Keratinocyte (primary cell): ENCODE data around the gene MRPL45. TPM values are rescaled to one million over a fixed set of nuclear protein-coding genes. Genes with fewer than 3 reads are reported as not detected.
"Not testable (repeated sequence)": the region's sequence is repeated elsewhere in the genome, so short reads cannot be mapped to it uniquely, and the experiment has no call there.

ENCODE experiments used
- DNase-seq: peaks from one replicate; pipeline ENCODE4 v3.0.0-alpha.2; 2011; ENCODE audit warnings: low read depth, missing footprints, low spot score
- FAIRE-seq: peaks from 2 replicates; lab custom pipeline; 2011; peaks lifted over from hg19 to GRCh38; lab: Jason Lieb, UNC
- H2AFZ ChIP-seq: 2 replicates; pipeline ENCODE4 v1.6.0; 2012; ENCODE audit warnings: low read length, control low read depth, inconsistent platforms; ENCODE audit not compliant: control insufficient read depth
- H3K27ac ChIP-seq: 2 replicates; pipeline ENCODE4 v1.5.1; 2011; ENCODE audit warnings: low read length; ENCODE audit not compliant: control insufficient read depth, insufficient read depth
- H3K27me3 ChIP-seq: 3 replicates; pipeline ENCODE4 v1.6.0; 2011; ENCODE audit warnings: low read length; ENCODE audit not compliant: control insufficient read depth, insufficient read depth; ENCODE audit errors: extremely low read depth
- H3K36me3 ChIP-seq, 2 experiments: 2 replicates in 1 of 2; 3 replicates in 1 of 2; pipeline ENCODE4 v1.5.1; 2011; ENCODE audit warnings: low read length in 2 of 2, mild to moderate bottlenecking in 1 of 2; ENCODE audit not compliant: control insufficient read depth in 2 of 2, insufficient read depth in 2 of 2; ENCODE audit errors: extremely low read depth in 1 of 2
- H3K4me1 ChIP-seq: 3 replicates; pipeline ENCODE4 v1.5.1; 2011; ENCODE audit warnings: low read length; ENCODE audit not compliant: control insufficient read depth, insufficient read depth; ENCODE audit errors: extremely low read depth
- H3K4me2 ChIP-seq: 3 replicates; pipeline ENCODE4 v1.6.0; 2011; ENCODE audit warnings: low read depth, low read length; ENCODE audit not compliant: control insufficient read depth, insufficient read depth; ENCODE audit errors: extremely low read depth
- H3K4me3 ChIP-seq, 3 experiments: fragments of 200-600 bp in 1 of 3; sonication (generic) in 1 of 3; 2 replicates in 2 of 3; 3 replicates in 1 of 3; pipeline ENCODE4 v1.5.1; 2011 to 2016; ENCODE audit warnings: low read length in 3 of 3, mild to moderate bottlenecking in 3 of 3, control low read depth in 2 of 3, inconsistent platforms in 1 of 3, low read depth in 1 of 3, mixed read lengths in 1 of 3, mixed run types in 1 of 3, moderate library complexity in 1 of 3; ENCODE audit not compliant: control insufficient read depth in 2 of 3, insufficient read depth in 2 of 3; ENCODE audit errors: extremely low read depth in 1 of 3
- H3K79me2 ChIP-seq: 2 replicates; pipeline ENCODE4 v1.6.0; 2012; ENCODE audit warnings: low read length; ENCODE audit not compliant: control insufficient read depth, insufficient read depth
- H3K9ac ChIP-seq: 3 replicates; pipeline ENCODE4 v1.6.0; 2011; ENCODE audit warnings: low read length; ENCODE audit not compliant: control insufficient read depth, insufficient read depth; ENCODE audit errors: extremely low read depth
- H3K9me1 ChIP-seq: 3 replicates; pipeline ENCODE4 v1.6.0; 2011; ENCODE audit warnings: low read length; ENCODE audit not compliant: control insufficient read depth, insufficient read depth; ENCODE audit errors: extremely low read depth
- H3K9me3 ChIP-seq: 2 replicates; pipeline ENCODE4 v1.5.1; 2012; ENCODE audit warnings: low read depth, low read length; ENCODE audit not compliant: control insufficient read depth
- H4K20me1 ChIP-seq: 3 replicates; pipeline ENCODE4 v1.6.0; 2011; ENCODE audit warnings: low read length; ENCODE audit not compliant: control insufficient read depth, insufficient read depth; ENCODE audit errors: extremely low read depth
- dilution Hi-C: fragments of 300-500 bp; cut with MboI; formaldehyde crosslinking; loops from one replicate; pipeline ENCODE4 v1.7.0; 2020; ENCODE audit warnings: low sequenced_read_pairs; ENCODE audit not compliant: extremely low pct_ligation_motif_present
- polyA plus RNA-seq, 5 experiments: library from polyadenylated mRNA; depleted of rRNA in 3 of 5; stranded (reverse) in 3 of 5; stranded (forward) in 1 of 5; unstranded in 1 of 5; fragments of >200 nt; gene quantifications; 1 replicate in 1 of 5; 2 replicates in 3 of 5; 3 replicates in 1 of 5; pipeline versions ENCODE4 v1.2.1 to v1.2.3, GENCODE V29; 2011 to 2012; ENCODE audit warnings: missing spikeins in 2 of 5, low read depth in 1 of 5, low replicate concordance in 1 of 5

The MRPL45 gene
- polyA plus RNA-seq, 1 donor (not counting 4 experiments of a cell fraction or from before 2014, with no cell fraction given) = 64.9 TPM

DNA sequence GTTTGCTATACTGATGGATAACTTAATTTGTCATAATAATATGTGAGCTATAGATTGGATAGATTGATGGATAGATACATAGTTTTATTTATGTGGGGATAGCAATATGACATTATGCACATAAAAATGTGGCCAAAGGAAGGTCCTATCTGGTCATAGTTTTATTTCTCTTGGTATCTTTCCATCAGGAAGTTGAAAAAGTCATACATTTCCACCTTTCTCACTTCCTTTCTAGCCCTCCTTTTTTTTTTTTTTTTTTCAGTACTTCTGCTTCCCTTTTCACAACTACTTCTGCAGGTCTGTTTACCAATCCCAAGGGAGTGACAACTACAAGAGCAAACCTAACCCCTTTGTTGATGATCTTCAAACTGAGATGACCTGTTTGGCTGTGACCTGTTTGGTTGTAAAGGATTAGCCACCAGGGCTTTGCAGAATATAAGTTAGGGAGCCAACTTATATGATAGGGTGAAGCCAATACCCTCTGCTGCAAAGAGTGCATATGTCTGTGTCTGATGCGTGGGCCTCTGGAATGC lies 30.9 kb upstream of the MRPL45 start:
- H3K36me3 ChIP-seq, H4K20me1 ChIP-seq, H2AFZ ChIP-seq, H3K4me2 ChIP-seq, H3K9me3 ChIP-seq, H3K9me1 ChIP-seq, H3K79me2 ChIP-seq, H3K27me3 ChIP-seq, FAIRE-seq, H3K4me1 ChIP-seq, dilution Hi-C loops, H3K4me3 ChIP-seq, H3K9ac ChIP-seq, H3K27ac ChIP-seq, DNase-seq: not testable (repeated sequence)

DNA sequence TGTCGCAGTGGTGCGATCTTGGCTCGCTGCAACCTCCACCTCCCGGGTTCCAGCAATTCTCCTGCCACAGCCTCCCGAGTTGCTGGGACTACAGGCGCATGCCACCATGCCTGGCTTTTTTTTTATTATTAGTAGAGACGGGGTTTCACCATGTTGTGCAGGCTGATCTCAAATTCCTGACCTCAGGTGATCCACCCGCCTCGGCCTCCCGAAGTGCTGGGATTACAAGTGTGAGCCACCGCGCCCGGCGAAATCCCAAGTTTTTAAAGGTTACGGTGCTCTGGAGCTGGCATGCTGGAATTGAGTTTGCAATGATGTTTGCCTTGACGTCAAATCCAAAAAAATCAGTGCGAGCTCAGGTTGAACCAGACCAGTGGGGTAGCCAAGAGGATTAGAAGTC lies 30.4 kb upstream of the MRPL45 start:
- H3K4me2 ChIP-seq, H4K20me1 ChIP-seq, H3K36me3 ChIP-seq, H3K9me1 ChIP-seq, H3K9ac ChIP-seq, FAIRE-seq, H3K9me3 ChIP-seq, H3K4me3 ChIP-seq, H3K27ac ChIP-seq, H3K79me2 ChIP-seq, DNase-seq, H3K27me3 ChIP-seq, H2AFZ ChIP-seq, H3K4me1 ChIP-seq, dilution Hi-C loops: not testable (repeated sequence)

DNA sequence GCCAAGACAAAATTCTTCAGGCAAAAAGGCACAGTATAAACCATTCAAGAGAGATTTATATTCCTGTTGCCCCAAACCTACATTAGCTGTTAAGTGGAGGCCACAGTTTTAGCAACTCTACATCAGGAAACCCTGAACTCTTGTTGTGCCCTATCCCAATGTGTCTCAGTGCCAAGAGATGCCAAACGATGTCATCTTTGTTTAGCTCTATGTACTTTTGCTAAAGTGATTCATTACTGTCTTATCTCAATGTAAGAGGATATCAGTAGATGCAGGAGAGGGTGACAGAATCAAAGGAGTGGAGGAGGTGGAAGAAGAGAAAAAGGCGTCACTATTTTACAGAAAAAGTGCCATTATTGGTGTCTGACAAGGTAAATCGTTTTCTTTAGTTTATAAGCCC lies 28.8 kb upstream of the MRPL45 start:
- H3K9me1 ChIP-seq, H3K4me1 ChIP-seq, H3K4me3 ChIP-seq, H3K9me3 ChIP-seq, H3K79me2 ChIP-seq, H4K20me1 ChIP-seq, H3K9ac ChIP-seq, H3K27ac ChIP-seq, FAIRE-seq, H3K27me3 ChIP-seq, H2AFZ ChIP-seq, dilution Hi-C loops, DNase-seq, H3K4me2 ChIP-seq, H3K36me3 ChIP-seq: not testable (repeated sequence)

DNA sequence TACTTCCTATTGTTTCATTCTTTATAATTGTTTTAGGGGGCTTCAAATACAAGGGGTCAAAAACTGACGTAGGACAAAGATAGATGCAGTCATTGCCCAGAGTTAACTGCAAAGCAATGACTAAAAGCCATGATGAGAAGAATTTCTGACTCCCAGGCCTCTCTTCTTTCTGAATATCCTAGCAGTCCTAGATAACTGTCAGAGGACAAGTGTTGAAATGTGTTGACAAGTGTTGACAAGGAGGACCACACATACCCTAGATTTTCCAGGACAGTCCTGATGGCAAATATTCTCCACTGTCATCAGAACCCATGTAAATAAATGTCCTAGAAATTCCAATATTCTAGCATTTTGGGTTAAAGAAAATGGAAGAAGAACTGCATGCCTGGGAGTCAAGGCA lies 27.9 kb upstream of the MRPL45 start:
- H4K20me1 ChIP-seq, H3K4me1 ChIP-seq, dilution Hi-C loops, DNase-seq, FAIRE-seq, H3K27ac ChIP-seq, H3K4me3 ChIP-seq, H2AFZ ChIP-seq, H3K9me1 ChIP-seq, H3K27me3 ChIP-seq, H3K4me2 ChIP-seq, H3K9ac ChIP-seq, H3K9me3 ChIP-seq, H3K79me2 ChIP-seq, H3K36me3 ChIP-seq: not testable (repeated sequence)

DNA sequence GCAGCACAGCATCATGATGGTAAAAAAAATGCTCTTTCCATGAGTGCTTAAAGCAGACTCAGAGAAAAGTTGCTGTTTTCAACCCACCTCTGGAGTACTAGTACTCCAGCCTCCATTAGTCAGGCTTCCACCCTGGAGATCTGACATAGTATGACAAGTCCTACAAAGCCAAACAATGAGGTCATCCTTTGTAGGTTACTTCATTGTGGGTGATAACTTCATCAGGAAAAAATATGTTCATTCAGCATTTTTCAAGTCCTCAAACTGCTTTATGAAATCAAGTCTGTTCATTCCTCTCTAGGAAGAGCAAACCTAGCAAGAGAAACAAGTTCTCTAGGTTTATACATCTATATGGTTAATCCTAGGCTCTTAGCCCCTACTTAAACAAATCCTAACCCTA lies 27.4 kb upstream of the MRPL45 start:
- FAIRE-seq, H4K20me1 ChIP-seq, dilution Hi-C loops, H3K4me2 ChIP-seq, H3K4me1 ChIP-seq, H3K27ac ChIP-seq, H3K4me3 ChIP-seq, H3K9me3 ChIP-seq, H3K79me2 ChIP-seq, DNase-seq, H2AFZ ChIP-seq, H3K9ac ChIP-seq, H3K36me3 ChIP-seq, H3K27me3 ChIP-seq, H3K9me1 ChIP-seq: not testable (repeated sequence)
